T-cell (primary cell): ENCODE data around the gene DOCK6. TPM values are rescaled to one million over a fixed set of nuclear protein-coding genes. Genes with fewer than 3 reads are reported as not detected.

Experiments used
- ATAC-seq, 4 experiments: fragments of 200-7000 bp in 3 of 4; fragments of 150-1000 bp in 1 of 4; cut with Tn5 transposase; replicated peaks in 1 of 4; 1 replicate in 3 of 4; 2 replicates in 1 of 4; pipeline ENCODE4 v1.10.0; 2021; ENCODE audit warnings: moderate library complexity in 3 of 4, mild to moderate bottlenecking in 2 of 4, moderate number of reproducible peaks in 1 of 4
- CTCF ChIA-PET, 2 donors: fragments of 300-600 bp; sonication (Branson Sonifier 250); formaldehyde crosslinking; loops; one replicate each; lab custom pipeline; 2022; ENCODE audit warnings: antibody characterized with exemption in 2 of 2; lab: Charles Lee
- POLR2A ChIA-PET, 2 donors: fragments of 300-600 bp; sonication (Branson Sonifier 250); formaldehyde crosslinking; loops; one replicate each; lab custom pipeline; 2022; ENCODE audit warnings: antibody characterized with exemption in 2 of 2; lab: Charles Lee
- DNase-seq, 35 experiments: peaks; one replicate each; pipeline versions ENCODE4 v3.0.0 to v3.0.0-alpha.2; 2013 to 2023
- H3K27ac ChIP-seq: one replicate; pipeline ENCODE4 v1.5.1; 2013; ENCODE audit warnings: low read length
- H3K27me3 ChIP-seq, 2 experiments: replicated peaks in 1 of 2; 1 replicate in 1 of 2; 2 replicates in 1 of 2; pipeline versions ENCODE4 v1.6.1 to v1.7.0; 2013; ENCODE audit warnings: low read length in 1 of 2, mixed read lengths in 1 of 2; ENCODE audit not compliant: control insufficient read depth in 2 of 2, insufficient read depth in 2 of 2; ENCODE audit errors: extremely low read depth in 1 of 2
- H3K36me3 ChIP-seq, 2 donors: 1 replicate in 1 of 2; 2 replicates in 1 of 2; pipeline versions ENCODE4 v1.6.1 to v1.7.0; 2013; ENCODE audit warnings: low read length in 1 of 2; ENCODE audit not compliant: control insufficient read depth in 2 of 2, insufficient read depth in 1 of 2; ENCODE audit errors: extremely low read depth in 1 of 2
- H3K4me1 ChIP-seq, 2 experiments: 1 replicate in 1 of 2; 2 replicates in 1 of 2; pipeline versions ENCODE4 v1.6.1 to v1.7.0; 2013; ENCODE audit warnings: low read length in 2 of 2, mixed read lengths in 1 of 2; ENCODE audit not compliant: insufficient read depth in 2 of 2, control insufficient read depth in 1 of 2; ENCODE audit errors: extremely low read depth in 1 of 2
- H3K4me3 ChIP-seq, 2 donors: 1 replicate in 1 of 2; 2 replicates in 1 of 2; pipeline versions ENCODE4 v1.5.1 to v1.7.0; 2013; ENCODE audit warnings: mild to moderate bottlenecking in 2 of 2, low read length in 1 of 2, moderate library complexity in 1 of 2; ENCODE audit not compliant: control insufficient read depth in 1 of 2; ENCODE audit errors: extremely low read depth in 1 of 2
- H3K9me3 ChIP-seq: 2 replicates; pipeline ENCODE4 v1.7.0; 2013
- H3K27ac Mint-ChIP-seq, 2 donors: one replicate each; pipeline ENCODE4 v1.8.0; 2020 to 2021; ENCODE audit warnings: mild to moderate bottlenecking in 2 of 2, mixed read lengths in 2 of 2
- H3K27me3 Mint-ChIP-seq, 2 donors: one replicate each; pipeline ENCODE4 v1.8.0; 2021 to 2022; ENCODE audit warnings: mixed read lengths in 2 of 2
- H3K36me3 Mint-ChIP-seq: one replicate; pipeline ENCODE4 v1.8.0; 2021; ENCODE audit warnings: mixed read lengths
- H3K4me1 Mint-ChIP-seq, 3 donors: one replicate each; pipeline ENCODE4 v1.8.0; 2020 to 2022; ENCODE audit warnings: mixed read lengths in 3 of 3, mild to moderate bottlenecking in 1 of 3
- H3K4me3 Mint-ChIP-seq, 3 donors: one replicate each; pipeline ENCODE4 v1.8.0; 2020 to 2022; ENCODE audit warnings: mild to moderate bottlenecking in 3 of 3, mixed read lengths in 3 of 3, moderate library complexity in 3 of 3
- H3K9me3 Mint-ChIP-seq, 3 donors: one replicate each; pipeline ENCODE4 v1.8.0; 2020 to 2022; ENCODE audit warnings: mixed read lengths in 3 of 3
- WGBS: methylation state at CpG from one replicate; pipeline ENCODE4 v1.1.5; 2013; ENCODE audit warnings: missing lambda C conversion rate; ENCODE audit not compliant: insufficient coverage; 5-methylcytosine and 5-hydroxymethylcytosine counted together
- total RNA-seq, 35 experiments: library from RNA in 6 of 35; stranded (reverse) in 6 of 35; fragments of 120-200 nt in 1 of 35; gene quantifications; one replicate each; pipeline versions ENCODE4 v1.2.1 to v1.2.4 and lab custom pipeline; 2013 to 2026

Gene DOCK6
- total RNA-seq, 5 donors from 2014 or later (not counting 1 experiment from before 2014, with no cell fraction given) = 0.78 to 1.8 (median 1.0) TPM

GRCh38 chr19:11208561-11209471, 53.5 kb downstream of the DOCK6 start:
- peaks cover 0 to 7% of the 10 kb centered on the region in 2 experiments for H3K27me3 ChIP-seq
- no peak overlapping the region for H3K4me3 Mint-ChIP-seq
- H3K9me3 ChIP-seq = no peaks in the 10 kb centered on the region
- no peaks in the 10 kb centered on the region for H3K4me1 ChIP-seq
- H3K9me3 Mint-ChIP-seq = no peaks in the 10 kb centered on the region
- peaks cover 0 to 5% (median 0%) of the 10 kb centered on the region in 3 donors for H3K4me1 Mint-ChIP-seq
- H3K27ac Mint-ChIP-seq = no peak overlapping the region
- H3K36me3 Mint-ChIP-seq = no peaks in the 10 kb centered on the region
- DNase-seq (no peak), ATAC-seq (no peak)
- ChIA-PET CTCF (no interaction called here), POLR2A (no interaction called here)
- peaks cover 6 to 12% of the 10 kb centered on the region in 2 donors for H3K27me3 Mint-ChIP-seq
- no peak overlapping the region for H3K27ac ChIP-seq
- no peak overlapping the region for H3K4me3 ChIP-seq
- 89% methylated on average over 19 of the region's 38 CpGs for WGBS
- H3K36me3 ChIP-seq = no peaks in the 10 kb centered on the region

- H3K36me3 Mint-ChIP-seq = no peaks in the 10 kb centered on the region
- Histone ChIP-seq H3K36me3 (no peaks in the 10 kb centered on the region), H3K27me3 (peaks cover 0 to 13% of the 10 kb centered on the region in 2 experiments), H3K4me3 (no peak overlapping the region), H3K27ac (no peak overlapping the region), H3K4me1 (no peaks in the 10 kb centered on the region), H3K9me3 (no peaks in the 10 kb centered on the region)
- peaks cover 11 to 12% of the 10 kb centered on the region in 2 donors for H3K27me3 Mint-ChIP-seq
- H3K4me1 Mint-ChIP-seq = peaks cover 0 to 5% (median 0%) of the 10 kb centered on the region in 3 donors
- no peak overlapping the region for H3K27ac Mint-ChIP-seq
- no peaks in the 10 kb centered on the region for H3K9me3 Mint-ChIP-seq
- DNase-seq (no peak), ATAC-seq (no peak)
- CTCF ChIA-PET = interaction anchor here (0.6 to 1.5 kb wide), 3 partner anchors 26 to 170 kb away, joined by 3 to 4 read pairs (median 3); no protein-coding TSS in a partner anchor
- no peak overlapping the region for H3K4me3 Mint-ChIP-seq
- POLR2A ChIA-PET = interaction anchor here in 1 of 2 donors (1.1 kb wide), 1 partner anchor 64 kb away, joined by 3 read pairs; no protein-coding TSS in a partner anchor
- 88% methylated on average over 6 of the region's 9 CpGs for WGBS
Measured at GRCh38 chr19:11205939-11206570, 56.3 kb downstream of the DOCK6 start.

- Histone ChIP-seq H3K27me3 (peaks cover 0 to 18% of the 10 kb centered on the region in 2 experiments), H3K9me3 (no peaks in the 10 kb centered on the region), H3K4me1 (no peaks in the 10 kb centered on the region), H3K27ac (no peak overlapping the region), H3K4me3 (no peak overlapping the region), H3K36me3 (no peaks in the 10 kb centered on the region)
- Mint-ChIP-seq H3K9me3 (no peaks in the 10 kb centered on the region), H3K27me3 (peaks cover 11 to 12% of the 10 kb centered on the region in 2 donors), H3K4me1 (peaks cover 0 to 5% (median 0%) of the 10 kb centered on the region in 3 donors), H3K4me3 (no peak overlapping the region), H3K27ac (no peak overlapping the region), H3K36me3 (no peaks in the 10 kb centered on the region)
- ATAC-seq (no peak), DNase-seq (no peak)
- ChIA-PET CTCF (interaction anchor here (0.7 to 1.5 kb wide), 2 partner anchors 25 to 169 kb away, joined by 3 to 4 read pairs; no protein-coding TSS in a partner anchor), POLR2A (no interaction called here)
- WGBS = no CpG with 5 or more reads among the region's 5 CpGs
Measured at GRCh38 chr19:11204943-11205349, 57.4 kb downstream of the DOCK6 start.

- Histone ChIP-seq H3K27ac (no peak overlapping the region), H3K36me3 (no peaks in the 10 kb centered on the region), H3K4me3 (no peak overlapping the region), H3K9me3 (no peaks in the 10 kb centered on the region), H3K4me1 (no peaks in the 10 kb centered on the region), H3K27me3 (peaks cover 0 to 21% of the 10 kb centered on the region in 2 experiments)
- DNase-seq = no peak
- Mint-ChIP-seq H3K27ac (no peak overlapping the region), H3K4me3 (no peak overlapping the region), H3K9me3 (no peaks in the 10 kb centered on the region), H3K36me3 (no peaks in the 10 kb centered on the region), H3K4me1 (peaks cover 0 to 5% (median 0%) of the 10 kb centered on the region in 3 donors), H3K27me3 (peaks cover 11 to 12% of the 10 kb centered on the region in 2 donors)
- 75% methylated on average over 2 of the region's 9 CpGs for WGBS
- ChIA-PET CTCF (no interaction called here), POLR2A (no interaction called here)
- ATAC-seq = peak in 1 of 4 experiments; percentile 30
Measured at GRCh38 chr19:11204076-11204602, 58.2 kb downstream of the DOCK6 start.

- Histone ChIP-seq H3K36me3 (no peaks in the 10 kb centered on the region), H3K4me1 (no peaks in the 10 kb centered on the region), H3K4me3 (no peak overlapping the region), H3K9me3 (no peaks in the 10 kb centered on the region), H3K27me3 (peaks cover 0 to 21% of the 10 kb centered on the region in 2 experiments), H3K27ac (no peak overlapping the region)
- ChIA-PET CTCF (interaction anchor here in 1 of 2 donors (0.6 kb wide), 1 partner anchor 194 kb away, joined by 5 read pairs; no protein-coding TSS in a partner anchor), POLR2A (no interaction called here)
- peak in 6 of 35 experiments; percentile 12 to 49 (median 22) for DNase-seq
- WGBS = 43% methylated on average over 8 of the region's 17 CpGs
- Mint-ChIP-seq H3K36me3 (no peaks in the 10 kb centered on the region), H3K4me1 (peaks cover 0 to 5% (median 0%) of the 10 kb centered on the region in 3 donors), H3K27me3 (peaks cover 11 to 12% of the 10 kb centered on the region in 2 donors), H3K4me3 (no peak overlapping the region), H3K27ac (no peak overlapping the region), H3K9me3 (no peaks in the 10 kb centered on the region)
- ATAC-seq = peak in 2 of 4 experiments; percentile 50 to 61
Measured at GRCh38 chr19:11203194-11204075, 58.9 kb downstream of the DOCK6 start.
